HepG2 (cell line): Measurements from ENCODE around the gene DOC2A. TPM values are rescaled to one million over a fixed set of nuclear protein-coding genes. Genes with fewer than 3 reads are reported as not detected.
A peak's percentile ranks its signal among the peaks of the same experiment; 100 is the strongest.

Experiments used
- ATAC-seq: fragments of 200-7000 bp; cut with Tn5 transposase; 3 replicates; pipeline ENCODE4 v1.9.1; 2020; ENCODE audit warnings: mild to moderate bottlenecking, moderate library complexity
- BruUV-seq: library from RNA; stranded (reverse); fragments of 400-500 nt; replicated peaks from 2 replicates; lab custom pipeline; 2021; lab: Mats Ljungman, UMichigan
- CTCF ChIA-PET: fragments of 300-600 bp; formaldehyde crosslinking; extraction: SDS; loops from one replicate; lab custom pipeline; 2021; ENCODE audit warnings: low total read pairs, inconsistent platforms, low intra/inter-chr PET ratio; lab: Yijun Ruan, JAX
- POLR2A ChIA-PET: fragments of 350-600 bp; sonication (Branson Sonifier 250); formaldehyde crosslinking; loops from one replicate; lab custom pipeline; 2020; ENCODE audit warnings: antibody characterized with exemption, inconsistent platforms; lab: Yijun Ruan, JAX
- DNase-seq: peaks from one replicate; pipeline ENCODE4 v3.0.0-alpha.2; 2015; ENCODE audit warnings: low spot score
- FAIRE-seq: peaks from 3 replicates; lab custom pipeline; 2011; peaks lifted over from hg19 to GRCh38; lab: Jason Lieb, UNC
- H2AFZ ChIP-seq: one replicate; pipeline ENCODE4 v1.6.1; 2011; ENCODE audit warnings: low read length, inconsistent platforms
- H3K27ac ChIP-seq: fragments of 300-600 bp; 3 replicates; pipeline ENCODE4 v1.8.0; 2011; ENCODE audit warnings: mixed run types, mild to moderate bottlenecking, mixed read lengths, low read length, inconsistent platforms; ENCODE audit not compliant: insufficient read depth; ENCODE audit errors: extremely low read length
- H3K27me3 ChIP-seq, 2 experiments: fragments of 200-600 bp in 1 of 2; 2 replicates in 1 of 2; 3 replicates in 1 of 2; pipeline versions ENCODE4 v1.6.0 to v1.8.0; 2011; ENCODE audit warnings: low read length in 2 of 2, mild to moderate bottlenecking in 2 of 2, moderate library complexity in 2 of 2, inconsistent platforms in 1 of 2; ENCODE audit not compliant: insufficient read depth in 2 of 2, control insufficient read depth in 1 of 2
- H3K36me3 ChIP-seq, 2 experiments: fragments of 200-600 bp in 1 of 2; replicated peaks in 1 of 2; 2 replicates in 1 of 2; 3 replicates in 1 of 2; pipeline versions ENCODE4 v1.5.1 to v1.8.0; 2011; ENCODE audit warnings: low read length in 2 of 2, inconsistent platforms in 1 of 2; ENCODE audit not compliant: insufficient read depth in 2 of 2, control insufficient read depth in 1 of 2
- H3K4me1 ChIP-seq: 2 replicates; pipeline ENCODE4 v1.5.1; 2012; ENCODE audit warnings: low read length, inconsistent platforms; ENCODE audit not compliant: insufficient read depth
- H3K4me2 ChIP-seq: 2 replicates; pipeline ENCODE4 v1.6.0; 2011; ENCODE audit warnings: low read depth, low read length, inconsistent platforms
- H3K4me3 ChIP-seq, 3 experiments: fragments of 200-600 bp in 1 of 3; sonication (generic), shearing (Covaris generic) in 1 of 3; replicated peaks in 1 of 3; 2 replicates each; pipeline ENCODE4 v1.5.1; 2011 to 2016; ENCODE audit warnings: low read length in 3 of 3, inconsistent platforms in 2 of 3, low read depth in 2 of 3, mild to moderate bottlenecking in 2 of 3, control low read depth in 1 of 3, mixed read lengths in 1 of 3; ENCODE audit not compliant: insufficient read depth in 1 of 3
- H3K79me2 ChIP-seq: one replicate; pipeline ENCODE4 v1.6.1; 2011; ENCODE audit warnings: low read length, inconsistent platforms; ENCODE audit not compliant: insufficient read depth
- H3K9ac ChIP-seq: 2 replicates; pipeline ENCODE4 v1.6.0; 2011; ENCODE audit warnings: mild to moderate bottlenecking, low read depth, low read length, inconsistent platforms; ENCODE audit not compliant: insufficient read depth
- H3K9me3 ChIP-seq: 2 replicates; pipeline ENCODE4 v1.5.1; 2012; ENCODE audit warnings: mild to moderate bottlenecking, low read length
- H4K20me1 ChIP-seq: 2 replicates; pipeline ENCODE4 v1.6.0; 2011; ENCODE audit warnings: inconsistent platforms, mild to moderate bottlenecking, low read length, moderate library complexity; ENCODE audit not compliant: insufficient read depth
- AKNA ChIP-seq: sonication (generic); formaldehyde crosslinking; IDR thresholded peaks from 2 replicates; pipeline ENCODE4 v1.4.0; 2020; ENCODE audit warnings: missing genetic modification reagents, borderline replicate concordance
- GMEB1 ChIP-seq: sonication (generic); formaldehyde crosslinking; IDR thresholded peaks from 2 replicates; pipeline ENCODE4 v1.5.1; 2020; ENCODE audit warnings: missing genetic modification reagents, mild to moderate bottlenecking, borderline replicate concordance
- HNF1B ChIP-seq: sonication (generic); formaldehyde crosslinking; IDR thresholded peaks from 2 replicates; pipeline ENCODE4 v1.5.1; 2020; ENCODE audit warnings: mild to moderate bottlenecking, moderate library complexity, missing genetic modification reagents
- MYC ChIP-seq: sonication (generic); formaldehyde crosslinking; IDR thresholded peaks from 2 replicates; pipeline ENCODE4 v1.9.0; 2021; ENCODE audit warnings: missing genetic modification reagents, borderline replicate concordance
- PHF5A ChIP-seq: IDR thresholded peaks from one replicate; pipeline ENCODE4 v1.6.1; 2018; ENCODE audit warnings: low read depth, missing genetic modification reagents; ENCODE audit not compliant: unreplicated experiment
- RAD21 ChIP-seq: fragments of 450-650 bp; formaldehyde crosslinking; IDR thresholded peaks from 2 replicates; pipeline ENCODE4 v1.5.0; 2020; ENCODE audit warnings: mild to moderate bottlenecking
- SIN3A ChIP-seq: IDR thresholded peaks from 2 replicates; pipeline ENCODE4 v1.6.1; 2011; ENCODE audit warnings: low read depth, mild to moderate bottlenecking, control low read depth, low read length, borderline replicate concordance
- ZBTB20 ChIP-seq: sonication (generic); formaldehyde crosslinking; IDR thresholded peaks from 2 replicates; pipeline ENCODE4 v1.8.1; 2023; ENCODE audit warnings: missing genetic modification reagents, low read depth, mild to moderate bottlenecking, borderline replicate concordance
- ZBTB25 ChIP-seq: IDR thresholded peaks from 2 replicates; pipeline ENCODE4 v1.6.1; 2018; ENCODE audit warnings: missing genetic modification reagents
- ZBTB7B ChIP-seq: sonication (generic); formaldehyde crosslinking; IDR thresholded peaks from 2 replicates; pipeline ENCODE4 v1.4.0; 2020; ENCODE audit warnings: missing genetic modification reagents
- ZNF124 ChIP-seq: sonication (generic); formaldehyde crosslinking; IDR thresholded peaks from 2 replicates; pipeline ENCODE4 v1.4.0; 2020; ENCODE audit warnings: missing genetic modification reagents
- ZNF580 ChIP-seq: IDR thresholded peaks from 2 replicates; pipeline ENCODE4 v1.6.1; 2016; ENCODE audit warnings: low read depth, borderline replicate concordance
- WGBS: methylation state at CpG from one replicate; pipeline ENCODE4 v1.1.6; 2017; ENCODE audit warnings: low lambda C conversion rate; 5-methylcytosine and 5-hydroxymethylcytosine counted together
- in situ Hi-C: cut with HindIII; loops from 2 replicates; pipeline ENCODE4 v1.10.0; 2017; ENCODE audit warnings: low pct_unique_long_range_greater_than_20kb; ENCODE audit not compliant: extremely low pct_ligation_motif_present
- intact Hi-C: fragments of 100-400 bp; cut with micrococcal nuclease; formaldehyde crosslinking; loops from one replicate; pipeline ENCODE4 v1.10.0; 2022; ENCODE audit not compliant: unreplicated experiment
- polyA plus RNA-seq, 8 experiments: library from polyadenylated mRNA; depleted of rRNA in 3 of 8; stranded (reverse) in 7 of 8; unstranded in 1 of 8; fragments of >200 nt; fragmentation: Illumina TruSeq in 4 of 8; extraction: Trizol in 4 of 8; gene quantifications; 2 replicates each; pipeline versions ENCODE4 v1.2.1 to v1.2.3, GENCODE V29; 2011 to 2016; ENCODE audit warnings: low read depth in 4 of 8, missing spikeins in 1 of 8, mixed read lengths in 1 of 8; ENCODE audit not compliant: insufficient read depth in 1 of 8
- total RNA-seq, 5 experiments: library from RNA; depleted of rRNA; stranded (reverse); fragments of >200 nt; fragmentation: Illumina TruSeq; extraction: Trizol; gene quantifications; 2 replicates each; pipeline ENCODE4 v1.2.3, GENCODE V29; 2016; ENCODE audit warnings: low read depth in 1 of 5

The DOC2A gene
- total and polyA plus RNA-seq, 2 of the 13 experiments (the other 11 are each of a cell fraction or from before 2014, with no cell fraction given): 0.15 to 0.55 TPM

- no peak overlapping the region for H2AFZ ChIP-seq
- H3K27me3 ChIP-seq: peaks cover 11 to 51% of the 10 kb centered on the region in 2 experiments
- no peaks in the 10 kb centered on the region for H3K9me3 ChIP-seq
- H4K20me1 ChIP-seq: no peaks in the 10 kb centered on the region; the same call in 1 of the 2 replicates
- CTCF ChIA-PET: interaction anchor here (1.1 to 2.7 kb wide), 3 partner anchors 21 to 332 kb away, joined by 4 to 11 read pairs (median 5); a partner anchor contains a TSS
- H3K79me2 ChIP-seq: no peaks in the 10 kb centered on the region
- FAIRE-seq: peak; percentile 93
- H3K4me2 ChIP-seq: peak overlapping the region; percentile 33
- DNase-seq: peak; percentile 82
- no peak overlapping the region for H3K9ac ChIP-seq
- no peaks in the 10 kb centered on the region for H3K36me3 ChIP-seq
- 17% methylated on average over 12 of the region's 12 CpGs for WGBS
- no peak overlapping the region for H3K27ac ChIP-seq
- BruUV-seq: no TSS peak
- peaks cover 23% of the 10 kb centered on the region for H3K4me1 ChIP-seq
- H3K4me3 ChIP-seq: no peak overlapping the region
- in situ Hi-C loops: loop anchor here (10.0 kb wide), 1 partner anchor 337 kb away; no protein-coding TSS in a partner anchor
- POLR2A ChIA-PET: interaction anchor here (1.0 to 1.7 kb wide), 9 partner anchors 22 to 387 kb away, joined by 3 to 6 read pairs (median 3); partner anchors contain the start of genes ALDOA, DOC2A, INO80E and KCTD13
- peak; percentile 65 for ATAC-seq
- intact Hi-C loops: loop anchor here (5.0 kb wide), 1 partner anchor 330 kb away; no protein-coding TSS in a partner anchor
- TF ChIP-seq RAD21 (CRISPR knock-in tag): peak; percentile 85
- TF ChIP-seq MYC: no peak
- TF ChIP-seq ZNF124 (CRISPR knock-in tag): peak; percentile 68; the same call in 1 of the 2 replicates
- TF ChIP-seq GMEB1 (CRISPR knock-in tag): peak; percentile 18; the same call in 1 of the 2 replicates
- TF ChIP-seq ZBTB25: 0 out of 2 replicates have a peak, but pooled peaks have one; percentile 55
- TF ChIP-seq SIN3A: no peak
- peak; percentile 38 for TF ChIP-seq PHF5A (CRISPR knock-in tag)
- TF ChIP-seq ZBTB20 (CRISPR knock-in tag): 0 out of 2 replicates have a peak, but pooled peaks have one; percentile 53
- peak; percentile 81; the same call in 1 of the 2 replicates for TF ChIP-seq HNF1B (CRISPR knock-in tag)
- TF ChIP-seq ZNF580 (CRISPR knock-in tag): peak; percentile 19; the same call in 1 of the 2 replicates
- TF ChIP-seq AKNA (CRISPR knock-in tag): no peak
- TF ChIP-seq ZBTB7B: peak; percentile 44; the same call in 1 of the 2 replicates
These were observed 21.4 kb upstream of the DOC2A start for GRCh38 chr16:30032083-30032819.
